IPS-18a (cell line): Measurements from ENCODE around the gene ALOX5.
"Not testable (repeated sequence)": the region's sequence is repeated elsewhere in the genome, so short reads cannot be mapped to it uniquely, and the experiment has no call there.

ENCODE experiments used
- H3K27ac ChIP-seq: one replicate; pipeline ENCODE4 v1.5.1; 2013; ENCODE audit warnings: low read length
- H3K27me3 ChIP-seq: one replicate; pipeline ENCODE4 v1.6.1; 2013; ENCODE audit warnings: mild to moderate bottlenecking, low read length; ENCODE audit not compliant: control insufficient read depth, insufficient read depth
- H3K36me3 ChIP-seq: one replicate; pipeline ENCODE4 v1.6.1; 2013; ENCODE audit warnings: low read depth, low read length; ENCODE audit not compliant: control insufficient read depth
- H3K4me1 ChIP-seq: one replicate; pipeline ENCODE4 v1.6.1; 2013; ENCODE audit warnings: low read depth, low read length; ENCODE audit not compliant: control insufficient read depth
- H3K4me3 ChIP-seq: one replicate; pipeline ENCODE4 v1.5.1; 2013; ENCODE audit warnings: low read length
- H3K9ac ChIP-seq: one replicate; pipeline ENCODE4 v1.6.1; 2013; ENCODE audit warnings: mild to moderate bottlenecking, low read length, moderate library complexity
- H3K9me3 ChIP-seq: one replicate; pipeline ENCODE4 v1.6.1; 2013; ENCODE audit warnings: low read depth, low read length; ENCODE audit not compliant: control insufficient read depth

The ALOX5 gene

DNA sequence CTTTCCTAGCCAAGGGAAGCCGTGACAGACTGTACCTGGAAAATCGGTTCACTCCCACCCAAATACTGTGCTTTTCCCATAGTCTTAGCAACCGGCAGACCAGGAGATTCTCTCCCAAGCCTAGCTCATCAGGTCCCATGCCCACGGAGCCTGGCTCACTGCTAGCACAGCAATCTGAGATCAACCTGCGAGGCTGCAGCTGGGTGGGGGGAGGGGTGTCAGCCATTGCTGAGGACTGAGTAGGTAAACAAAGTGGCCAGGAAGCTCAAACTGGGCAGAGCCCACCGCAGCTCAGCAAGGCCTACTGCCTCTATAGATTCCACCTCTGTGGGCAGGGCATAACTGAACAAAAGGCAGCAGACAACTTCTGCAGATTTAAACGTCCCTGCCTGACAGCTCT lies 15.1 kb upstream of the ALOX5 start:
- H3K27me3 ChIP-seq, H3K9ac ChIP-seq, H3K4me1 ChIP-seq, H3K36me3 ChIP-seq, H3K27ac ChIP-seq, H3K9me3 ChIP-seq: not testable (repeated sequence)
- peak overlapping the region; percentile 13 for H3K4me3 ChIP-seq

DNA sequence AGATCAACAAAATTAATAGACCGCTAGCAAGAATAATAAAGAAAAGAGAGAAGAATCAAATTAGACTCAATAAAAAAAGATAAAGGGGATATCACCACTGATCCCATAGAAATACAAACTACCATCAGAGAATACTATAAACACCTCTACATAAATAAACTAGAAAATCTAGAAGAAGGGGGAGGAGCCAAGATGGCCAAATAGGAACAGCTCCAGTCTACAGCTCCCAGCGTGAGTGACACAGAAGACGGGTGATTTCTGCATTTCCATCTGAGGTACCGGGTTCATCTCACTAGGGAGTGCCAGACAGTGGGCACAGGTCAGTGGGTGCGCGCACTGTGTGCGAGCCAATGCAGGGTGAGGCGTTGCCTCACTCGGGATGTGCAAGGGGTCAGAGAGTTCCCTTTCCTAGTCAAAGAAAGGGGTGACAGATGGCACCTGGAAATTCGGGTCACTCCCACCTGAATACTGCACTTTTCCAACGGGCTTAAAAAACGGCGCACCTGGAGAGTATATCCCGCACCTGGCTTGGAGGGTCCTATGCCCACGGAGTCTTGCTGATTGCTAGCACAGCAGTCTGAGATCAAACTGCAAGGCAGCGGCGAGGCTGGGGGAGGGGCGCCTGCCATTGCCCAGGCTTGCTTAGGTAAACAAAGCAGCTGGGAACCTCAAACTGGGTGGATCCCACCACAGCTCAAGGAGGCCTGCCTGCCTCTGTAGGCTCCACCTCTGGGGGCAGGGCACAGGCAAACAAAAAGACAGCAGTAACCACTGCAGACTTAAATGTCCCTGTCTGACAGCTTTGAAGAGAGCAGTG lies 11.8 kb upstream of the ALOX5 start:
- H3K4me1 ChIP-seq, H3K36me3 ChIP-seq, H3K27me3 ChIP-seq, H3K9ac ChIP-seq, H3K9me3 ChIP-seq, H3K27ac ChIP-seq: not testable (repeated sequence)
- H3K4me3 ChIP-seq: peak overlapping the region; percentile 58

DNA sequence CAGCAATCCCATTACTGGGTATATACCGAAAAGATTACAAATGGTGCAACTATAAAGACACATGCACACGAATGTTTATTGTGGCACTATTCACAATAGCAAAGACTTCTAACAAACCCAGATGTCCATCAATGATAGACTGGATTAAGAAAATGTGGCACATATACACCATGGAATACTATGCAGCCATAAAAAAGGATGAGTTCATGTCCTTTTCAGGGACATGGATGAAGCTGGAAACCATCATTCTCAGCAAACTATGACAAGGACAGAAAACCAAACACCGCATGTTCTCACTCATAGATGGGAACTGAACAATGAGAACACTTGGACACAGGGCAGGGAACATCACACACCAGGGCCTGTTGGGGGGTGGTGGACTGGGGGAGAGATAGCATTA lies 6.4 kb upstream of the ALOX5 start:
- H3K4me3 ChIP-seq, H3K27ac ChIP-seq, H3K4me1 ChIP-seq: not testable (repeated sequence)

DNA sequence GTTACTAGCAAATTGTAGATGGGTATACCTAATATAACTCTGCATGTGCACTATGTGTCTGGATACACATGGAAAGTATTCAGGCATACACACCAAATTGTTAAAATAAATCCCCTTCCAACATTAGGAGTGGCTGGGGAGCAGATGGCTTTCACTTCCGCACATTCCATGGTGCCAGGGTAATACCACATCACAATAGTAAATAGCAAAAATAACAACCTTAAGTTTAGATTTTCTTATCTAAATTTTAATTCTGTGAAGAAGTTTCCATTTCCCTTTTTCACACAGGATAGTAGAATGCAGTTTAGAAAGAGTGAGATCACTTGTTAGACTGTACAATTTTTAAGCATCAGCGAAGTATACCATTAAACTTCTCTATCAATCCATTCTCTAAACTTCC lies 5.8 kb upstream of the ALOX5 start:
- Histone ChIP-seq H3K4me3 (no peak overlapping the region), H3K27ac (no peak overlapping the region), H3K4me1 (no peaks in the 10 kb centered on the region), H3K9ac (no peak overlapping the region), H3K9me3 (no peaks in the 10 kb centered on the region), H3K27me3 (peaks cover 36% of the 10 kb centered on the region), H3K36me3 (no peaks in the 10 kb centered on the region)

More for the DNA sequence above, 6.4 kb upstream of the ALOX5 start:
- not testable (repeated sequence) for H3K36me3 ChIP-seq, H3K9ac ChIP-seq, H3K9me3 ChIP-seq
- H3K27me3 ChIP-seq: peaks cover 30% of the 10 kb centered on the region

DNA sequence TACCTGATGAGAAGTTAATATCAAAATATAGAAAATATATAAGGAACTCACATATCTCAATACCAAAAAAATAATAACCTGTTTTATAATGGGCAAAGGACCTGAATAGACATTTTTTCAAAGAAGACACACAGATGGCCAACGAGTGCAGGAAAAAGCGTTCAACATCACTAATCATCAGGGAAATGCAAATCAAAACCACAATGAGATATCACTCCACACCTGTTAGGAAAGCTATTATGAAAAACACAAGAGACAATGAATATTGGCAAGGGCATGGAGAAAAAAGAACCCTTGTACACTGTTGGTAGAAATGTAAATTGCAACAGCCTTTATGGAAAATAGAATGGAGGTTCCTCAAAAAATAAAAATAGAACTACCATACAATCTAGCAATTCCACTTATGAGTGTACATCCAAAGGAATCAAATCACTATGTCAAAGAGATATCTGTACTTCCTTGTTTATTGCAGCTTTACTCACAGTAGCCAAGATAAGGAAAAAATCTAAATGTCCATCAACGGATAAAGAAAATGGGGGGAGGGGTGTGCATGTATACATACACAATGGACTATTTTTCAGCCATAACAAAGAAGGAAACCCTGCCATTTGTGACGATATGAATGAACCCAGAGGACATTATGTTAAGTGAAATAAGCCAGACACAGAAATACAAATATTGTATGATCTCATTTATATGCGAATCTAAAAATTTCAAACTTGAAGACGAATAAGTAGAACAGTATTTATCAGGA lies 3.6 kb upstream of the ALOX5 start:
- Histone ChIP-seq H3K27me3 (peaks cover 55% of the 10 kb centered on the region), H3K9ac (no peak overlapping the region), H3K4me1 (no peaks in the 10 kb centered on the region)

GRCh38 chr10:45371560-45371959 lies 2.5 kb upstream of the ALOX5 start:
- Histone ChIP-seq H3K27me3 (peaks cover 64% of the 10 kb centered on the region), H3K9me3 (no peaks in the 10 kb centered on the region), H3K36me3 (no peaks in the 10 kb centered on the region), H3K27ac (no peak overlapping the region), H3K9ac (no peak overlapping the region), H3K4me1 (peaks cover 6% of the 10 kb centered on the region), H3K4me3 (no peak overlapping the region)

More for the DNA sequence above, 3.6 kb upstream of the ALOX5 start:
- Histone ChIP-seq H3K27ac (no peak overlapping the region), H3K36me3 (no peaks in the 10 kb centered on the region), H3K9me3 (no peaks in the 10 kb centered on the region), H3K4me3 (no peak overlapping the region)

GRCh38 chr10:45372251-45372951 lies 1.6 kb upstream of the ALOX5 start:
- Histone ChIP-seq H3K27ac (no peak overlapping the region), H3K9me3 (no peaks in the 10 kb centered on the region), H3K4me3 (peak overlapping the region; percentile 59), H3K36me3 (no peaks in the 10 kb centered on the region), H3K27me3 (peaks cover 65% of the 10 kb centered on the region), H3K9ac (no peak overlapping the region), H3K4me1 (peaks cover 9% of the 10 kb centered on the region)

- H3K27ac ChIP-seq: no peak overlapping the region
- no peaks in the 10 kb centered on the region for H3K9me3 ChIP-seq
- H3K36me3 ChIP-seq: no peaks in the 10 kb centered on the region
- H3K4me3 ChIP-seq: peak overlapping the region; percentile 59
- H3K27me3 ChIP-seq: peaks cover 65% of the 10 kb centered on the region
- peaks cover 9% of the 10 kb centered on the region for H3K4me1 ChIP-seq
- H3K9ac ChIP-seq: no peak overlapping the region
Measured at GRCh38 chr10:45373003-45373575, 927 bp upstream of the ALOX5 start.

GRCh38 chr10:45374350-45375052 lies 485 bp downstream of the ALOX5 start:
- H3K36me3 ChIP-seq: no peaks in the 10 kb centered on the region

GRCh38 chr10:45375101-45375500 lies 1.1 kb downstream of the ALOX5 start:
- H3K4me3 ChIP-seq: no peak overlapping the region
- H3K36me3 ChIP-seq: no peaks in the 10 kb centered on the region
- no peak overlapping the region for H3K27ac ChIP-seq
- H3K4me1 ChIP-seq: peaks cover 9% of the 10 kb centered on the region
- no peak overlapping the region for H3K9ac ChIP-seq
- H3K9me3 ChIP-seq: no peaks in the 10 kb centered on the region
- H3K27me3 ChIP-seq: peaks cover 60% of the 10 kb centered on the region

More at GRCh38 chr10:45374350-45375052, 485 bp downstream of the ALOX5 start:
- Histone ChIP-seq H3K4me1 (peaks cover 9% of the 10 kb centered on the region), H3K9ac (no peak overlapping the region), H3K27me3 (peaks cover 60% of the 10 kb centered on the region), H3K27ac (no peak overlapping the region), H3K4me3 (peak overlapping the region; percentile 46), H3K9me3 (no peaks in the 10 kb centered on the region)
